GM12878 (cell line): ENCODE data around the gene REEP6. TPM values are rescaled to one million over a fixed set of nuclear protein-coding genes. Genes with fewer than 3 reads are reported as not detected.

Source experiments
- ATAC-seq: fragments of 200-7000 bp; cut with Tn5 transposase; 3 replicates; pipeline ENCODE4 v1.9.1; 2020; ENCODE audit warnings: mild to moderate bottlenecking, moderate library complexity
- BruUV-seq: library from RNA; stranded (reverse); fragments of 400-500 nt; replicated peaks from 2 replicates; lab custom pipeline; 2021; lab: Mats Ljungman, UMichigan
- CTCF ChIA-PET: fragments of 300-600 bp; sonication (Branson Sonifier 250); formaldehyde crosslinking; extraction: SDS; loops from one replicate; lab custom pipeline; 2021; ENCODE audit warnings: inconsistent platforms; lab: Yijun Ruan, JAX
- POLR2A ChIA-PET: fragments of 350-600 bp; formaldehyde crosslinking; extraction: SDS; loops from one replicate; lab custom pipeline; 2021; ENCODE audit warnings: inconsistent platforms; lab: Charles Lee
- RAD21 ChIA-PET: fragments of 300-600 bp; sonication (Branson Sonifier 250); formaldehyde crosslinking; loops from one replicate; lab custom pipeline; 2023; ENCODE audit warnings: antibody characterized with exemption; ENCODE audit not compliant: unreplicated experiment; lab: Charles Lee
- SMC1A ChIA-PET: fragments of 300-600 bp; sonication (Branson Sonifier 250); formaldehyde crosslinking; loops from one replicate; lab custom pipeline; 2023; ENCODE audit not compliant: unreplicated experiment, uncharacterized antibody; lab: Charles Lee
- DNase-seq: peaks from one replicate; pipeline ENCODE4 v3.0.0-alpha.2; 2011; ENCODE audit warnings: low read depth, low spot score
- FAIRE-seq: peaks from 3 replicates; lab custom pipeline; 2011; peaks lifted over from hg19 to GRCh38; lab: Jason Lieb, UNC
- H2AFZ ChIP-seq: 2 replicates; pipeline ENCODE4 v1.6.0; 2011; ENCODE audit warnings: low read depth, low read length, control low read depth; ENCODE audit not compliant: control insufficient read depth
- H3K27ac ChIP-seq: 2 replicates; pipeline ENCODE4 v1.5.1; 2011; ENCODE audit warnings: control low read depth; ENCODE audit not compliant: control insufficient read depth, insufficient read depth
- H3K27me3 ChIP-seq, 2 experiments: replicated peaks in 1 of 2; 2 replicates each; pipeline versions ENCODE4 v1.6.0 to v1.6.1; 2011; ENCODE audit warnings: low read length in 1 of 2; ENCODE audit not compliant: control insufficient read depth in 2 of 2, insufficient read depth in 2 of 2
- H3K36me3 ChIP-seq, 2 experiments: 2 replicates each; pipeline ENCODE4 v1.5.1; 2011; ENCODE audit warnings: low read length in 1 of 2; ENCODE audit not compliant: control insufficient read depth in 2 of 2, insufficient read depth in 2 of 2
- H3K4me1 ChIP-seq: 2 replicates; pipeline ENCODE4 v1.6.1; 2011; ENCODE audit warnings: mild to moderate bottlenecking, low read length, moderate library complexity, mixed read lengths; ENCODE audit not compliant: control insufficient read depth, insufficient read depth
- H3K4me2 ChIP-seq: 2 replicates; pipeline ENCODE4 v1.6.0; 2011; ENCODE audit warnings: control low read depth; ENCODE audit not compliant: control insufficient read depth, insufficient read depth
- H3K4me3 ChIP-seq: fragments of 200-600 bp; sonication (generic); 2 replicates; pipeline ENCODE4 v1.5.1; 2016
- H3K79me2 ChIP-seq: 2 replicates; pipeline ENCODE4 v1.6.0; 2011; ENCODE audit warnings: low read length; ENCODE audit not compliant: control insufficient read depth, insufficient read depth
- H3K9ac ChIP-seq: 2 replicates; pipeline ENCODE4 v1.8.0; 2011; ENCODE audit warnings: low read length, control low read depth, mixed read lengths; ENCODE audit not compliant: control insufficient read depth, insufficient read depth
- H3K9me3 ChIP-seq: replicated peaks from 3 replicates; pipeline ENCODE4 v1.5.1; 2011; ENCODE audit warnings: mild to moderate bottlenecking, low read length; ENCODE audit not compliant: control insufficient read depth, insufficient read depth
- H4K20me1 ChIP-seq: 2 replicates; pipeline ENCODE4 v1.6.0; 2011; ENCODE audit not compliant: control insufficient read depth, insufficient read depth
- CHD1 ChIP-seq: IDR thresholded peaks from 2 replicates; pipeline ENCODE4 v1.6.1; 2012; ENCODE audit warnings: low read depth, low read length, improper control_type of control experiment
- CREM ChIP-seq: IDR thresholded peaks from 2 replicates; pipeline ENCODE4 v1.6.1; 2014; ENCODE audit warnings: antibody characterized with exemption, low read depth
- JUND ChIP-seq: IDR thresholded peaks from 2 replicates; pipeline ENCODE4 v1.6.1; 2012; ENCODE audit warnings: low read depth, mild to moderate bottlenecking, low read length, improper control_type of control experiment, moderate library complexity
- KDM1A ChIP-seq: fragments of 200-600 bp; sonication (generic); IDR thresholded peaks from 2 replicates; pipeline ENCODE4 v1.6.1; 2016; ENCODE audit warnings: borderline replicate concordance
- RAD51 ChIP-seq: fragments of 450-650 bp; IDR thresholded peaks from 2 replicates; pipeline ENCODE4 v1.6.1; 2016; ENCODE audit warnings: moderate library complexity, mild to moderate bottlenecking, inconsistent platforms
- SMARCA5 ChIP-seq: fragments of 450-650 bp; IDR thresholded peaks from 2 replicates; pipeline ENCODE4 v1.6.1; 2017; ENCODE audit warnings: mild to moderate bottlenecking
- ZNF24 ChIP-seq: fragments of 450-650 bp; IDR thresholded peaks from 2 replicates; pipeline ENCODE4 v1.6.1; 2017; ENCODE audit warnings: antibody characterized with exemption, mild to moderate bottlenecking
- ZNF274 ChIP-seq: IDR thresholded peaks from one replicate; pipeline ENCODE4 v1.8.0; 2011; ENCODE audit not compliant: insufficient read length, insufficient read depth
- WGBS: methylation state at CpG from one replicate; pipeline ENCODE4 v1.1.6; 2016; ENCODE audit warnings: low lambda C conversion rate; ENCODE audit not compliant: insufficient replicate concordance, insufficient coverage; ENCODE audit errors: missing lambda C conversion rate; 5-methylcytosine and 5-hydroxymethylcytosine counted together
- in situ Hi-C: fragments of 300-500 bp; cut with MboI; formaldehyde crosslinking; loops from 9 replicates; pipeline ENCODE4 v1.14.3; 2018; ENCODE audit warnings: mixed read lengths
- intact Hi-C: fragments of 100-400 bp; cut with micrococcal nuclease; formaldehyde crosslinking; loops from one replicate; pipeline ENCODE4 v1.14.2; 2022; ENCODE audit not compliant: unreplicated experiment
- polyA plus RNA-seq, 11 experiments: library from polyadenylated mRNA; depleted of rRNA in 4 of 11; unstranded in 6 of 11; stranded (reverse) in 5 of 11; fragments of >200 nt; fragmentation: Nextera tagmentation in 4 of 11; fragmentation: Illumina TruSeq in 1 of 11; extraction: Ambion mirVana in 4 of 11; extraction: Trizol in 1 of 11; gene quantifications; 1 replicate in 1 of 11; 2 replicates in 10 of 11; pipeline versions ENCODE4 v1.2.1 to v1.2.3, GENCODE V29; 2011 to 2016; ENCODE audit warnings: inconsistent platforms in 2 of 11, missing spikeins in 2 of 11, low read depth in 1 of 11
- total RNA-seq, 4 experiments: library from RNA; depleted of rRNA in 3 of 4; stranded (reverse); fragments of >200 nt in 3 of 4; fragmentation: Illumina TruSeq in 1 of 4; extraction: Trizol in 1 of 4; gene quantifications; 2 replicates each; pipeline versions ENCODE4 v1.2.1 to v1.2.3, GENCODE V29; 2013 to 2021
- TF ChIP-seq, protein P1 (sequence below): fragments of 450-650 bp; IDR thresholded peaks from 2 replicates; pipeline ENCODE4 v1.6.1; 2018; ENCODE audit warnings: borderline replicate concordance, mild to moderate bottlenecking; ENCODE audit not compliant: partially characterized antibody

Gene REEP6
- total and polyA plus RNA-seq, 10 of the 15 experiments (the other 5 are each of a cell fraction or from before 2014, with no cell fraction given): 0.06 to 1.1 (median 0.39) TPM; not detected in 2

DNA sequence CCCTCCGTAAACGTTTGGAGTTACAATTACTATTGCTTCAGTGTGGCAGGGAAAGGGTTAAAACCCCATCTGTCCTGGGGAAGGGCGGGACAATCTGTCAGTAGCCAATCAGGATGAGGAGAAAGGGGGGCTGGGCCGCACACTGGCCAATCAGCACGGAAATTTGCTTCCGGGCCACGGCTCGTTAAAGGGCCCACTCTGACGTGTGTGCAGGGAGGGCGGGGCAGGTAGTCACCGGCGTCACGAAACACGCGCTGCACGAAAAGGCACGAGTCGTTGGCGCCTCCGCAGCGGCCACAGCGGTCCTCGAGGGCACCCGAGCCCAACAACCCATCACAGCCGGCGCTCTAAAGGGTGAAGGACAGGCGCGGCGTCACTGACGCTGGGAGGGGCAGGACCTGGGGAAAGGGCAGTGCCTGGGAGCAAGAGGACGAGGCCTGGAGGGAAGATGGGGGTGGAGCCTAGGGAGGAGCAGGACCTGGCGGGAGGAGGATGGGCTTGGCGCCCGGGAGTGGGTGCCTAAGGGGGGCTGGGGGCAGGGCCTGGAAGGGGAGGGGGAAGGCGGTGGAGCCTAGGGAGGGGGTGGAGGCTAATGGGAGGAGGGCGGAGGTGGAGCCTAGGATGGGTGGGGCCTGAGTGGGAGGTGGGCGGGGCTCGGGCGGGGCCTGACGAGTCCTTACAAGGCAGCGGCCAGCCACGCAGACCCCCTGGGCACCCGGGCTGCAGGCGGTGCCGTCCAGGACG, 17.0 kb downstream of the REEP6 start (continued):
- TF ChIP-seq, protein P1, sequence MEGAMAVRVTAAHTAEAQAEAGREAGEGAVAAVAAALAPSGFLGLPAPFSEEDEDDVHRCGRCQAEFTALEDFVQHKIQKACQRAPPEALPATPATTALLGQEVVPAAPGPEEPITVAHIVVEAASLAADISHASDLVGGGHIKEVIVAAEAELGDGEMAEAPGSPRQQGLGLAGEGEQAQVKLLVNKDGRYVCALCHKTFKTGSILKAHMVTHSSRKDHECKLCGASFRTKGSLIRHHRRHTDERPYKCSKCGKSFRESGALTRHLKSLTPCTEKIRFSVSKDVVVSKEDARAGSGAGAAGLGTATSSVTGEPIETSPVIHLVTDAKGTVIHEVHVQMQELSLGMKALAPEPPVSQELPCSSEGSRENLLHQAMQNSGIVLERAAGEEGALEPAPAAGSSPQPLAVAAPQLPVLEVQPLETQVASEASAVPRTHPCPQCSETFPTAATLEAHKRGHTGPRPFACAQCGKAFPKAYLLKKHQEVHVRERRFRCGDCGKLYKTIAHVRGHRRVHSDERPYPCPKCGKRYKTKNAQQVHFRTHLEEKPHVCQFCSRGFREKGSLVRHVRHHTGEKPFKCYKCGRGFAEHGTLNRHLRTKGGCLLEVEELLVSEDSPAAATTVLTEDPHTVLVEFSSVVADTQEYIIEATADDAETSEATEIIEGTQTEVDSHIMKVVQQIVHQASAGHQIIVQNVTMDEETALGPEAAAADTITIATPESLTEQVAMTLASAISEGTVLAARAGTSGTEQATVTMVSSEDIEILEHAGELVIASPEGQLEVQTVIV: peak; percentile 63
- TF ChIP-seq RAD51: no peak
- TF ChIP-seq CREM: peak; percentile 81
- no peak for TF ChIP-seq ZNF274
- no peak for TF ChIP-seq SMARCA5

DNA sequence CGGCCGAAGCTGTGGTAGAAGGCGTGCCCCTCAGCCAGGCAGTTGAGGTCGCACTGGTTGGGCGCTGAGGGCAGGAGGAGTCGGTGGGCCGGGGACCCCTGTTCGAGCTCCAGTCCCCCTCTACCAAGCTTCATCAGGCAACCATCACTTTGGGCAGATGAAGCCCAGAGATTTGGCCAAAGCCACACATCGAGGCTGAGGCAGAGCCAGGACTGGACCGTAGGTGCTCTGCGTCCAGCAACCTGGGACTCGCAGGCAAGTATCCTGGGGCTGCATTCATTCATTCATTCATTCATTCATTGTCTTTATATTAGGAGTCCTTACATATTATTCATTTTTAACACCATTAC, 17.5 kb downstream of the REEP6 start:
- FAIRE-seq: no peak
- H2AFZ ChIP-seq: no peak overlapping the region
- no peak overlapping the region for H3K4me3 ChIP-seq
- no peak overlapping the region for H3K27ac ChIP-seq
- no peaks in the 10 kb centered on the region for H3K79me2 ChIP-seq
- no peak for DNase-seq
- no TSS peak for BruUV-seq
- TF ChIP-seq CHD1: no peak
- peak; percentile 74 for TF ChIP-seq ZNF24
- no peak for TF ChIP-seq JUND
- TF ChIP-seq KDM1A: no peak
- ATAC-seq: no peak
- no peaks in the 10 kb centered on the region for H4K20me1 ChIP-seq
- WGBS: 50% methylated on average over 12 of the region's 12 CpGs
- H3K4me1 ChIP-seq: no peaks in the 10 kb centered on the region
- H3K4me2 ChIP-seq: no peak overlapping the region
- SMC1A ChIA-PET: no interaction called here
- intact Hi-C loops: no loop called here
- in situ Hi-C loops: no loop called here
- H3K27me3 ChIP-seq: no peaks in the 10 kb centered on the region; a peak in 2 of 4 replicates
- H3K9me3 ChIP-seq: no peaks in the 10 kb centered on the region; the same call in 2 of the 3 replicates
- CTCF ChIA-PET: interaction anchor here (1.0 kb wide), 1 partner anchor 11 kb away, joined by 5 read pairs; no protein-coding TSS in a partner anchor
- H3K9ac ChIP-seq: no peak overlapping the region
- RAD21 ChIA-PET: no interaction called here
- POLR2A ChIA-PET: no interaction called here
- no peaks in the 10 kb centered on the region for H3K36me3 ChIP-seq
